HG02885 (cell line): ENCODE data around the gene FCAR.
"Not testable (repeated sequence)": the region's sequence is repeated elsewhere in the genome, so short reads cannot be mapped to it uniquely, and the experiment has no call there.

Source experiments
- ATAC-seq: cut with Tn5 transposase; IDR thresholded peaks from one replicate; pipeline ENCODE4 v1.9.1; 2021; ENCODE audit warnings: mild to moderate bottlenecking; ENCODE audit not compliant: unreplicated experiment, poor library complexity

The FCAR gene

GRCh38 chr19:54873990-54874389, at the start of gene FCAR:
TSS of gene FCAR (plus strand) at chr19:54874235. CDS start at chr19:54874290, 55 bp downstream.
- no peak for ATAC-seq

GRCh38 chr19:54824416-54824815, 49.6 kb upstream of the FCAR start:
- not testable (repeated sequence) for ATAC-seq

GRCh38 chr19:54825326-54825725, 48.7 kb upstream of the FCAR start:
- not testable (repeated sequence) for ATAC-seq

GRCh38 chr19:54828064-54828463, 46.0 kb upstream of the FCAR start:
- not testable (repeated sequence) for ATAC-seq

GRCh38 chr19:54832496-54832895, 41.5 kb upstream of the FCAR start, which contains the start of gene KIR2DS4:
TSS of gene KIR2DS4 (plus strand) at chr19:54832676.
- ATAC-seq = not testable (repeated sequence)

- not testable (repeated sequence) for ATAC-seq
These were observed 38.9 kb upstream of the FCAR start for GRCh38 chr19:54835126-54835525.

- not testable (repeated sequence) for ATAC-seq
These were observed 36.5 kb upstream of the FCAR start for GRCh38 chr19:54837522-54837921.

- not testable (repeated sequence) for ATAC-seq
These were observed 30.9 kb upstream of the FCAR start for GRCh38 chr19:54843171-54843570.

- not testable (repeated sequence) for ATAC-seq
These were observed 23.9 kb upstream of the FCAR start, which contains the start of gene KIR3DL2 for GRCh38 chr19:54850061-54850640. TSS of gene KIR3DL2 (plus strand) at chr19:54850443. CDS start at chr19:54850476, 33 bp downstream.

GRCh38 chr19:54850930-54851329, 23.1 kb upstream of the FCAR start:
- no peak for ATAC-seq

- ATAC-seq = no peak
These were observed 22.7 kb upstream of the FCAR start for GRCh38 chr19:54851353-54851752.

GRCh38 chr19:54855241-54855640, 18.8 kb upstream of the FCAR start:
- not testable (repeated sequence) for ATAC-seq

- not testable (repeated sequence) for ATAC-seq
These were observed 15.6 kb upstream of the FCAR start for GRCh38 chr19:54858476-54858875.

- not testable (repeated sequence) for ATAC-seq
These were observed 14.6 kb upstream of the FCAR start for GRCh38 chr19:54859421-54859820.

GRCh38 chr19:54863459-54863858, 10.6 kb upstream of the FCAR start:
- ATAC-seq = not testable (repeated sequence)

- ATAC-seq = no peak
These were observed 2.3 kb upstream of the FCAR start for GRCh38 chr19:54871696-54872095.

GRCh38 chr19:54875506-54875905, 1.5 kb downstream of the FCAR start:
- no peak for ATAC-seq

GRCh38 chr19:54877471-54877870, 3.4 kb downstream of the FCAR start:
- ATAC-seq = no peak

GRCh38 chr19:54881884-54882283, 7.8 kb downstream of the FCAR start:
- no peak for ATAC-seq

- no peak for ATAC-seq
These were observed 8.7 kb downstream of the FCAR start for GRCh38 chr19:54882758-54883157.

- no peak for ATAC-seq
These were observed 9.2 kb downstream of the FCAR start for GRCh38 chr19:54883228-54883627.

GRCh38 chr19:54888239-54888638, 14.2 kb downstream of the FCAR start:
- no peak for ATAC-seq
